Karpas-422 (cell line): ENCODE measurements around the gene TBC1D13. TPM values are rescaled to one million over a fixed set of nuclear protein-coding genes. Genes with fewer than 3 reads are reported as not detected.
"Not testable (repeated sequence)": the region's sequence is repeated elsewhere in the genome, so short reads cannot be mapped to it uniquely, and the experiment has no call there.

ENCODE experiments used
- DNase-seq: peaks from one replicate; pipeline ENCODE4 v3.0.0-alpha.2; 2015
- H2AFZ ChIP-seq: fragments of 200-600 bp; sonication (generic); 2 replicates; pipeline ENCODE4 v1.6.1; 2014; ENCODE audit warnings: antibody characterized with exemption, low read length, mixed read lengths
- H3K27ac ChIP-seq: fragments of 200-600 bp; sonication (generic); 2 replicates; pipeline ENCODE4 v1.5.1; 2014; ENCODE audit warnings: mild to moderate bottlenecking, low read length, moderate library complexity
- H3K27me3 ChIP-seq: fragments of 200-600 bp; sonication (generic); 2 replicates; pipeline ENCODE4 v1.6.1; 2014; ENCODE audit warnings: low read length, mixed read lengths
- H3K36me3 ChIP-seq: fragments of 200-600 bp; sonication (generic); 2 replicates; pipeline ENCODE4 v1.6.1; 2014; ENCODE audit warnings: low read length, mixed read lengths; ENCODE audit not compliant: insufficient read depth
- H3K4me1 ChIP-seq: fragments of 200-600 bp; sonication (generic); 2 replicates; pipeline ENCODE4 v1.6.1; 2014; ENCODE audit warnings: mild to moderate bottlenecking, low read length, mixed read lengths
- H3K4me2 ChIP-seq: fragments of 200-600 bp; sonication (generic); 2 replicates; pipeline ENCODE4 v1.6.1; 2014; ENCODE audit warnings: low read length, low read depth, mild to moderate bottlenecking; ENCODE audit not compliant: poor library complexity, severe bottlenecking
- H3K4me3 ChIP-seq: fragments of 200-600 bp; sonication (generic); 2 replicates; pipeline ENCODE4 v1.5.1; 2014; ENCODE audit warnings: mild to moderate bottlenecking, antibody characterized with exemption, low read length, mixed read lengths
- H3K79me2 ChIP-seq: fragments of 200-600 bp; sonication (generic); 2 replicates; pipeline ENCODE4 v1.6.1; 2014; ENCODE audit warnings: mild to moderate bottlenecking, low read length, mixed read lengths
- H3K9ac ChIP-seq: fragments of 200-600 bp; sonication (generic); 2 replicates; pipeline ENCODE4 v1.6.0; 2014; ENCODE audit warnings: low read length
- H3K9me2 ChIP-seq: fragments of 200-600 bp; sonication (generic), shearing (Covaris generic); replicated peaks from 2 replicates; pipeline ENCODE4 v1.6.0; 2014; ENCODE audit warnings: mild to moderate bottlenecking, low read length, moderate library complexity; ENCODE audit not compliant: insufficient read depth
- H3K9me3 ChIP-seq: fragments of 300-700, 200-600 bp; sonication (generic); 2 replicates; pipeline ENCODE4 v1.6.1; 2014; ENCODE audit warnings: low read length, mixed read lengths
- H4K20me1 ChIP-seq: fragments of 200-600 bp; sonication (generic); 2 replicates; pipeline ENCODE4 v1.6.1; 2014; ENCODE audit warnings: mild to moderate bottlenecking, antibody characterized with exemption, low read length, low read depth; ENCODE audit not compliant: insufficient read depth
- small RNA-seq: library from RNA; depleted of rRNA; stranded (forward); fragments of <200 nt; gene quantifications from one replicate; pipeline ENCODE3, GENCODE V24; 2014
- total RNA-seq: library from RNA; depleted of rRNA; stranded (reverse); fragments of >200 nt; shearing (Covaris generic); gene quantifications from 2 replicates; pipeline ENCODE4 v1.2.3, GENCODE V29; 2014; ENCODE audit warnings: low replicate concordance; rRNA removed

The TBC1D13 gene
- total RNA-seq, 1 experiment from 2014 or later, result 6.7 TPM

GRCh38 chr9:128851779-128852600 is 64.9 kb downstream of the TBC1D13 start:
- H3K36me3 ChIP-seq, H3K4me2 ChIP-seq, H3K9me3 ChIP-seq, H3K27ac ChIP-seq, H4K20me1 ChIP-seq, H3K9ac ChIP-seq, H3K9me2 ChIP-seq, H2AFZ ChIP-seq, H3K4me3 ChIP-seq, H3K27me3 ChIP-seq, H3K4me1 ChIP-seq: not testable (repeated sequence)
- peak; percentile 83 for DNase-seq
- peaks cover 21% of the 10 kb centered on the region for H3K79me2 ChIP-seq

- not testable (repeated sequence) for H3K9me3 ChIP-seq, H3K27me3 ChIP-seq, H3K9ac ChIP-seq, DNase-seq, H2AFZ ChIP-seq, H4K20me1 ChIP-seq, H3K9me2 ChIP-seq, H3K4me2 ChIP-seq, H3K36me3 ChIP-seq, H3K4me3 ChIP-seq, H3K4me1 ChIP-seq, H3K27ac ChIP-seq
- H3K79me2 ChIP-seq, result peaks cover 16% of the 10 kb centered on the region; the same call in 1 of the 2 replicates
Measured at GRCh38 chr9:128852646-128853045, 65.6 kb downstream of the TBC1D13 start.

GRCh38 chr9:128854454-128854853 is 67.4 kb downstream of the TBC1D13 start:
- H3K9ac ChIP-seq, H4K20me1 ChIP-seq, H3K9me2 ChIP-seq, H3K9me3 ChIP-seq, H3K4me2 ChIP-seq, DNase-seq, H3K27me3 ChIP-seq, H3K4me3 ChIP-seq, H2AFZ ChIP-seq, H3K36me3 ChIP-seq, H3K4me1 ChIP-seq, H3K27ac ChIP-seq: not testable (repeated sequence)
- peaks cover 20% of the 10 kb centered on the region; the same call in 1 of the 2 replicates for H3K79me2 ChIP-seq

- H3K36me3 ChIP-seq, H3K27ac ChIP-seq, H3K4me2 ChIP-seq, H3K4me3 ChIP-seq, H3K27me3 ChIP-seq, H2AFZ ChIP-seq, H3K9me3 ChIP-seq, H4K20me1 ChIP-seq, H3K9me2 ChIP-seq, H3K9ac ChIP-seq, DNase-seq, H3K4me1 ChIP-seq: not testable (repeated sequence)
- peaks cover 49% of the 10 kb centered on the region for H3K79me2 ChIP-seq
Measured at GRCh38 chr9:128858476-128858875, 71.4 kb downstream of the TBC1D13 start.

Small RNA genes within 50 kb of the gene (small RNA-seq; reads per million reads assigned to genes)
- gene RF00017, result not detected

Other genes starting within 250 kb of the TBC1D13 start
- gene SPTAN1, start 234.7 kb upstream of the TBC1D13 start, total RNA-seq, result 167 and 189 TPM in 2 replicates
- 38.9 and 73.2 TPM in 2 replicates for gene DYNC2I2, start 130.4 kb upstream of the TBC1D13 start, total RNA-seq
- gene SET, start 98.0 kb upstream of the TBC1D13 start, total RNA-seq, result 378 and 638 TPM in 2 replicates
- 0.04 TPM in 1 of 2 replicates, not detected in the other for gene PKN3, start 84.8 kb upstream of the TBC1D13 start, total RNA-seq
- gene ZDHHC12, start 63.1 kb upstream of the TBC1D13 start, total RNA-seq, result 29.3 and 47.6 TPM in 2 replicates
- gene ZER1, start 15.3 kb upstream of the TBC1D13 start, total RNA-seq, result 25.4 and 25.6 TPM in 2 replicates
- 17.6 and 60.4 TPM in 2 replicates for gene ENDOG, start 31.2 kb downstream of the TBC1D13 start, total RNA-seq
- gene SPOUT1, start 42.5 kb downstream of the TBC1D13 start, total RNA-seq, result 28.6 and 42.5 TPM in 2 replicates
- gene KYAT1, start 94.7 kb downstream of the TBC1D13 start, total RNA-seq, result 26.8 and 31.3 TPM in 2 replicates
- 6.3 and 7.8 TPM in 2 replicates for gene LRRC8A, start 94.9 kb downstream of the TBC1D13 start, total RNA-seq
- gene PHYHD1, start 133.7 kb downstream of the TBC1D13 start, total RNA-seq, result not detected in 2 replicates
- 6.1 and 10.7 TPM in 2 replicates for gene DOLK, start 160.3 kb downstream of the TBC1D13 start, total RNA-seq
- 32.1 and 49.0 TPM in 2 replicates for gene NUP188, start 160.4 kb downstream of the TBC1D13 start, total RNA-seq
- gene SH3GLB2, start 241.1 kb downstream of the TBC1D13 start, total RNA-seq, result 42.1 and 76.3 TPM in 2 replicates
- gene MIGA2, start 249.4 kb downstream of the TBC1D13 start, total RNA-seq, result 10.2 and 26.4 TPM in 2 replicates